Measurements from ENCODE around the gene ZNF543.

DNA sequence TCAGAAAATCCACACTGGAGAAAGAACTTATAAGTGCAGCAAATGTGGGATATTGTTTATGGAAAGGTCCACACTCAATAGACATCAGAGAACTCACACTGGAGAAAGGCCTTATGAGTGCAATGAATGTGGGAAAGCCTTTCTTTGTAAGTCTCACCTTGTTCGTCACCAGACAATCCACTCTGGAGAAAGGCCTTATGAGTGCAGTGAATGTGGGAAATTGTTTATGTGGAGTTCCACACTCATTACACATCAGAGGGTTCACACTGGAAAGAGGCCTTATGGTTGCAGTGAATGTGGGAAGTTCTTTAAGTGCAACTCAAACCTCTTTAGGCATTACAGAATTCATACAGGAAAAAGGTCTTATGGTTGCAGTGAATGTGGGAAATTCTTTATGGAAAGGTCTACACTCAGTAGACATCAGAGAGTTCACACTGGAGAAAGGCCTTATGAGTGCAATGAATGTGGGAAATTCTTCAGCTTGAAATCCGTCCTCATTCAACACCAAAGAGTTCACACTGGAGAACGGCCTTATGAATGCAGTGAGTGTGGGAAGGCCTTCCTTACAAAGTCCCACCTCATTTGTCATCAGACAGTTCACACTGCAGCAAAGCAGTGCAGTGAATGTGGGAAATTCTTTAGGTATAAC is 57.4 kb downstream of the ZNF543 start:
- TF ChIP-seq EZH2 (IDR thresholded peaks at IDR 0.05; ENCODE audit: low read length, unreplicated experiment) = no peak
- TF ChIP-seq, protein P1, sequence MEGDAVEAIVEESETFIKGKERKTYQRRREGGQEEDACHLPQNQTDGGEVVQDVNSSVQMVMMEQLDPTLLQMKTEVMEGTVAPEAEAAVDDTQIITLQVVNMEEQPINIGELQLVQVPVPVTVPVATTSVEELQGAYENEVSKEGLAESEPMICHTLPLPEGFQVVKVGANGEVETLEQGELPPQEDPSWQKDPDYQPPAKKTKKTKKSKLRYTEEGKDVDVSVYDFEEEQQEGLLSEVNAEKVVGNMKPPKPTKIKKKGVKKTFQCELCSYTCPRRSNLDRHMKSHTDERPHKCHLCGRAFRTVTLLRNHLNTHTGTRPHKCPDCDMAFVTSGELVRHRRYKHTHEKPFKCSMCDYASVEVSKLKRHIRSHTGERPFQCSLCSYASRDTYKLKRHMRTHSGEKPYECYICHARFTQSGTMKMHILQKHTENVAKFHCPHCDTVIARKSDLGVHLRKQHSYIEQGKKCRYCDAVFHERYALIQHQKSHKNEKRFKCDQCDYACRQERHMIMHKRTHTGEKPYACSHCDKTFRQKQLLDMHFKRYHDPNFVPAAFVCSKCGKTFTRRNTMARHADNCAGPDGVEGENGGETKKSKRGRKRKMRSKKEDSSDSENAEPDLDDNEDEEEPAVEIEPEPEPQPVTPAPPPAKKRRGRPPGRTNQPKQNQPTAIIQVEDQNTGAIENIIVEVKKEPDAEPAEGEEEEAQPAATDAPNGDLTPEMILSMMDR (conservative IDR thresholded peaks at IDR 0.05; ENCODE audit: low read depth, low read length) = no peak
- TF ChIP-seq EZH2phosphoT487 (IDR thresholded peaks at IDR 0.05; ENCODE audit: borderline replicate concordance, low read length) = no peak
